Activated effector memory CD4-positive, alpha-beta T cell treated with anti-CD3 and anti-CD28 coated beads, Interleukin-2, amount 50 U/mL, for 16 hours (primary cell): ENCODE results near the gene PTGDR2.

Experiments
- DNase-seq: peaks from one replicate; pipeline ENCODE4 v3.0.0-alpha.2; 2020

The PTGDR2 gene

DNA sequence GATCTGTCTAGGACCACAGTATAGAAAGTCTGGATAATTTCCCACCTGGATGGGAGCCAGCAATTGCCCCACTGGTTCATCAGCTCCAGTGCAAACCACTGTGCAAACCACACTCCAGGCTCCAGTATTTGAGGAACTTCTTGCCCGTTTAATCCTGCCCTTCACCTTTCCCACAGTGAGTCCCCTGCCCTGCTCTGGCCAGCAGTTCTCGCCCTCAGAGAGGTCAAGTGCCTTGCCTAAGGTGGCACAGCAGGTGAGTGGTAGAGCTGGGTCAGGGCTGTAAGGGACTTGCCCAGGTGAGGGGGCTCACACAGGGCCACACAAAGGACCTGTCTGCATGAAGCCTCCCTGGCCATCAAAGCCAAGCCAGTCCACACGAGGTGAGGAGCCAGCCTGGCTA is 46.5 kb downstream of the PTGDR2 start:
- no peak for DNase-seq

DNA sequence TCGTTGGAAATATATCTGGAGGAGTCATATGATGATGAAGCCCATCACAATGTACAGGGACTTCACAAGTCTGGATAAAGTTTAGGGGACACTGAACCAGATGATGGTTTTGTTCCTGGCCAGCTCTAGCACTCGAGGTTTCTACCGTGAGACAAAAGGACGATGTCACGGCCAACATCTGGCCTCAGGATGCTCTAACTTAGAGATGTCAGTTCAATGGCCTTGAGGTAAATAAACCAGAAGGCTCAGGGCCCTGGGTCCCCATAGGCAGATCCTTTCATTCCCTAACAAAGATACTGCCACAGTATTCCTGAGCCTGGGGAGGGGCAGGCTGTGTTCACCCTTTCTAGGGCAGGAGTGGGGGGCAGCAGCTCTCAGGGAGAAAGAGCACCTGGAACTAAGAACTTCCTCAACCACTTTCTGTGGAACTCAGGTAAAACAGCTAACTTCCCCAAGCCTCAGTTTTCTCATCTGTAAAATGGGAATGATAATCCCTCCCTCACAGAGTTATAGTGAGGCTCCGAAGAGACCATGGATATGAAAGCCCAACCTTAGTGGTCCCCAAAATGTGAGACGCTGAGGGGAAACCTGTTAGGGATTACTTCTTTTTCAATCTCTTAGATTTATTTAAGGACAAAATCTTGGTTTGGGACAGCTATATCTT is 52.3 kb downstream of the PTGDR2 start:
- no peak for DNase-seq

DNA sequence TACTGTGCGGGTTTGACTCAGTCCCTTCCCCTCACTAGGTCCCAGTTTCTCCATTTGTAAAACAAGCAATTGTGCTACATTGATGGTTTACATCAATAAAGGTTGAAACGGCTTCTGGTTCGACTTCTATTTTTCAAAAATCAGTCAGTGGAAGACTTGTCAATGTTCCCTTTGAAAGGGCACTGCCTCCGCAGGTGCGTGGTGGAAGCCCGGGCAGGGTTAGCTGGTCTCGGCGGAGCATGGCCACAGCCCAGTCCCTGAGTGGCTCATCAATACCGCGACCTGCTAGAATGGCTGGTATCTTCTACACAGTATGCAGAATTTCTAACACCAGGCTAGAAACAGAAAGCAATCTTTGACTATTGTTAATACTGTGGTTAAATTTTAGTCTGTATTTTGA is 54.6 kb downstream of the PTGDR2 start:
- no peak for DNase-seq
